ENCODE measurements around the gene TTLL8. TPM values are rescaled to one million over a fixed set of nuclear protein-coding genes. Genes with fewer than 3 reads are reported as not detected.

TTLL8 gene
- total and polyA plus RNA-seq, 5 donors, result not detected

GRCh38 chr22:50048061-50048765 lies 9.9 kb downstream of the TTLL8 start:
- 86% methylated on average over 12 of the region's 12 CpGs for WGBS
- Histone ChIP-seq H3K27ac (ENCODE audit: low read length) (no peak overlapping the region), H3K9me3 (ENCODE audit: control insufficient read depth, low read length) (no peaks in the 10 kb centered on the region), H3K4me1 (ENCODE audit: control insufficient read depth, insufficient read depth, low read length) (no peaks in the 10 kb centered on the region), H3K4me3 (ENCODE audit: low read length) (no peak overlapping the region), H3K27me3 (ENCODE audit: control insufficient read depth, insufficient read depth) (no peaks in the 10 kb centered on the region)
- intact Hi-C loops (cut with DNase I), result no loop called here
- ATAC-seq, result no peak
- DNase-seq, result peak in 1 of 3 donors; percentile 25

DNA sequence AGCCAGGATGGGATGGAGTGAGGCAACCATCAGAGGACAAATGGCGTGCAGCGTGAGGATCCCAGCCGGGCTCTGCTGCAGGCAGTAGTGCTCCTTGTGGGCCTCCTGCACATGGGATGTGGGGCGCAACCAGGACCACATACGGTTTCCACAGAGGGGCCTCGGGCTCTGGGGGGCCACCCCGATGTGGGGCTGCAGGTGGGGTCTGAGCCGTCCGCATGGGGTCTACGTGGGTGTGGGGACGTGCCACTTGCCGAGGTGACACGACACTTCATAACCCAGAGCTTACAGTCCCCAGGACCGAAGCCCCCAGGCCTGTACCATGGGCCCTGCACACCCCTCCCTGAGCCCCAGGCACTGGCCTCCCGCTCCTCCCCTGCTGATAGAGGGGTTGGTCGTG lies 10.8 kb downstream of the TTLL8 start:
- peak in 1 of 3 donors; percentile 38 for DNase-seq
- WGBS, result 90% methylated on average over 16 of the region's 16 CpGs
- H3K4me3 ChIP-seq (ENCODE audit: low read length), result no peak overlapping the region
- H3K9me3 ChIP-seq (ENCODE audit: control insufficient read depth, low read length), result no peaks in the 10 kb centered on the region
- H3K4me1 ChIP-seq (ENCODE audit: control insufficient read depth, insufficient read depth, low read length), result no peaks in the 10 kb centered on the region
- no peak for ATAC-seq
- no peak overlapping the region for H3K27ac ChIP-seq (ENCODE audit: low read length)
- no peaks in the 10 kb centered on the region for H3K27me3 ChIP-seq (ENCODE audit: control insufficient read depth, insufficient read depth)
- intact Hi-C loops (cut with DNase I), result no loop called here

DNA sequence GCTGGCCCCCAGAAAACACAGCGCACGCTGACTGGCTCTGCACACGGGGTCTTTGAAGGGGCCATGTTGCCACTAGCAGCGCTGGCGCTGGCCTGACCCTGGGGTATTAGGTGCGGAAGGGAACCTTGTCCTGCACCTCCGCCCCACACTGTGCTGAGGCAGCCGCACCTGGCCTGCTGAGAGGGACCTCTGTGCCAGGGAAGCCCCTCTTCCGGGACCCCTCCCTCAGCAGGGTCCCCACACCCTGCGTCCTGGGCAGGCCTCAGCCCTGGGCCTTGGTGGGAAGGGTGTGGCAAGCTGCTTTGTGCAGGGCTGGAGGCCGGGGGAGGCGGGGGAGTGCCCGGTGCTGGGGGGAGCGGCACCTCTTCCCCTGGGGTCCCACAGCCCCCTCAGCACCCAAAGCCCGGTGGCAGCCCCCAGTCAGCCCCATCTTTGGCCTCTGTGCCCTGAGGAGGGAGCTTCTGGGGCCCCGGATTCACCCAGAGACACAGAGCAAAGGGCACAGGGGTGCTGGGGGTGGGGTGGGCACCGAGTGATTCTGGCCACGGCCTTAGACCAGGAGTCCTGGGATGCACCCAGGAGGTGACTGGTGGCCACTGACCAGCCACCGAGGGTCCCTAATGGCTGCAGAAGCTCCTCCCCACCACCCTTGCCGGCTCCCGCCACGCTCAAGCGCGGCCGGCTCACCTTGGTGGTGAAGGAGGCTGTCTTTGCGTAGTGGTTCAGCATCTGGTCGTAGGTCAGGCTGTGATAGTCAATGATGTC lies 11.4 kb downstream of the TTLL8 start:
- no peak overlapping the region for H3K4me3 ChIP-seq (ENCODE audit: low read length)
- ATAC-seq (peak; percentile 26 to 37), DNase-seq (peak in 1 of 3 donors; percentile 42)
- intact Hi-C loops (cut with DNase I), result no loop called here
- no peak overlapping the region for H3K27ac ChIP-seq (ENCODE audit: low read length)
- 85% methylated on average over 27 of the region's 27 CpGs for WGBS
- no peaks in the 10 kb centered on the region for H3K9me3 ChIP-seq (ENCODE audit: control insufficient read depth, low read length)
- H3K4me1 ChIP-seq (ENCODE audit: control insufficient read depth, insufficient read depth, low read length), result no peaks in the 10 kb centered on the region
- H3K27me3 ChIP-seq (ENCODE audit: control insufficient read depth, insufficient read depth), result no peaks in the 10 kb centered on the region

DNA sequence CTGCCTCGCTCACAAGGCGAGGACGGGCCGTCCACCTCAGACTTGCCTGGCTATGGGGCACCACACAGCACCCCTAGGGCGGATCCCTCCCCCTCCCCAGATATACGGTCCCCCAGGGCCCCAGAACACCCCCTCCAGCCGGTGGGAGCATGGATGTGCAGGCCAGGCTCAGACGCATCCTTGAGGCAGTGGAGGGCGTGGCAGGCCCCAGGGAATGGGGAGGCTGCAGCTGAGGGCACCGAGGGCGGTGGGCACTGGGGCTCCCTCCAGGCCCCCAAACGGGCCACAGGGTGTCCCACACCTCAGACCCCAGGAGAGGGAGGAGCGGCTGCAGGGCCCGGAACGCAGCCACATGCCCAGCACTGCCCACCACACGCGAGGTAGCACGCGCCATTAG lies 12.1 kb downstream of the TTLL8 start:
- WGBS, result 74% methylated on average over 19 of the region's 19 CpGs
- ATAC-seq, result no peak
- H3K27me3 ChIP-seq (ENCODE audit: control insufficient read depth, insufficient read depth), result no peaks in the 10 kb centered on the region

GRCh38 chr22:50045211-50046018 lies 12.7 kb downstream of the TTLL8 start:
- H3K4me3 ChIP-seq (ENCODE audit: low read length), result no peak overlapping the region
- no peaks in the 10 kb centered on the region for H3K9me3 ChIP-seq (ENCODE audit: control insufficient read depth, low read length)
- intact Hi-C loops (cut with DNase I), result no loop called here
- DNase-seq (peak in 1 of 3 donors; percentile 31), ATAC-seq (no peak)
- H3K27ac ChIP-seq (ENCODE audit: low read length), result no peak overlapping the region
- 76% methylated on average over 35 of the region's 35 CpGs for WGBS
- no peaks in the 10 kb centered on the region for H3K4me1 ChIP-seq (ENCODE audit: control insufficient read depth, insufficient read depth, low read length)
- no peaks in the 10 kb centered on the region for H3K27me3 ChIP-seq (ENCODE audit: control insufficient read depth, insufficient read depth)

More for the DNA sequence above, 12.1 kb downstream of the TTLL8 start:
- Histone ChIP-seq H3K4me1 (ENCODE audit: control insufficient read depth, insufficient read depth, low read length) (no peaks in the 10 kb centered on the region), H3K4me3 (ENCODE audit: low read length) (no peak overlapping the region), H3K9me3 (ENCODE audit: control insufficient read depth, low read length) (no peaks in the 10 kb centered on the region), H3K27ac (ENCODE audit: low read length) (no peak overlapping the region)
- intact Hi-C loops (cut with DNase I), result no loop called here
- peak in 1 of 3 donors; percentile 54 for DNase-seq

DNA sequence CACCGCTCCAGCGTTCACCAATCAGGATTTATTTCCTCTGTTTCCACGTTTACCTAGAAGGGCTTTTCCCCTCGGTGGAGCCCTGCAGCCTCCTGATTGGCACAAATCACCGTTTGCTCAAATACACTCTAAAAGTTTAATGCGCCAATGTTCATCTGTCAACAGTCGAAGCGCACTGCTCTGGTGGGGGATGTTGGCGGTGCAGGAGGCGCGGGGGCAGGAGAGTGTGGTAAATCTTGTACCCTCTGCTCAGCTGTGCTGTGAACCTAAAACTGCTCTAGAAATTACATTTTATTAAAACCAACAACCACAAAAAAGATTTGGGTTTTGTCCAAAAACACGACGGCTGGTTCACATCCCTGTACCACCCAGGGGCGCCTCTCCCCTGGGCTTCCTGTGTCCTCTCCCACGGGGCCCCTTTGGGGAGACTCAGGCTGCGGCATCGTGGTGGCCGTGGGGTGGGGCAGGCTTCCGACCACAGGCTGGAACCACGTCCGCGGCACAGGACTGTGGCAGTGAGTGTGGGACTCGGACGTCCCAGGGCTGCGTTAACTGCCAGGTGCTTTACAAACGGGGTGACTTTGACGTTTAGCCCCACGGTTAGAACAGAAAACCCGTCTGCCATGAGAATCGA lies 13.5 kb downstream of the TTLL8 start:
- Histone ChIP-seq H3K4me1 (ENCODE audit: control insufficient read depth, insufficient read depth, low read length) (no peaks in the 10 kb centered on the region), H3K9me3 (ENCODE audit: control insufficient read depth, low read length) (no peaks in the 10 kb centered on the region), H3K4me3 (ENCODE audit: low read length) (no peak overlapping the region), H3K27me3 (ENCODE audit: control insufficient read depth, insufficient read depth) (no peaks in the 10 kb centered on the region), H3K27ac (ENCODE audit: low read length) (no peak overlapping the region)
- 70% methylated on average over 30 of the region's 30 CpGs for WGBS
- no peak for ATAC-seq
- intact Hi-C loops (cut with DNase I), result no loop called here
- DNase-seq, result peak in 1 of 3 donors; percentile 52

GRCh38 chr22:50041361-50042065 lies 16.6 kb downstream of the TTLL8 start:
- H3K4me3 ChIP-seq (ENCODE audit: low read length), result no peak overlapping the region
- H3K27me3 ChIP-seq (ENCODE audit: control insufficient read depth, insufficient read depth), result no peaks in the 10 kb centered on the region
- H3K4me1 ChIP-seq (ENCODE audit: control insufficient read depth, insufficient read depth, low read length), result no peaks in the 10 kb centered on the region
- intact Hi-C loops (cut with DNase I), result no loop called here
- no peaks in the 10 kb centered on the region for H3K9me3 ChIP-seq (ENCODE audit: control insufficient read depth, low read length)
- ATAC-seq (no peak), DNase-seq (no peak)
- WGBS, result 78% methylated on average over 17 of the region's 17 CpGs
- no peak overlapping the region for H3K27ac ChIP-seq (ENCODE audit: low read length)

- no peaks in the 10 kb centered on the region for H3K27me3 ChIP-seq (ENCODE audit: control insufficient read depth, insufficient read depth)
- H3K4me1 ChIP-seq (ENCODE audit: control insufficient read depth, insufficient read depth, low read length), result no peaks in the 10 kb centered on the region
- ATAC-seq (no peak), DNase-seq (no peak)
- intact Hi-C loops (cut with DNase I), result no loop called here
- H3K4me3 ChIP-seq (ENCODE audit: low read length), result no peak overlapping the region
- no peaks in the 10 kb centered on the region for H3K9me3 ChIP-seq (ENCODE audit: control insufficient read depth, low read length)
- no peak overlapping the region for H3K27ac ChIP-seq (ENCODE audit: low read length)
- 86% methylated on average over 7 of the region's 7 CpGs for WGBS
These were observed 17.4 kb downstream of the TTLL8 start for GRCh38 chr22:50040717-50041116.

DNA sequence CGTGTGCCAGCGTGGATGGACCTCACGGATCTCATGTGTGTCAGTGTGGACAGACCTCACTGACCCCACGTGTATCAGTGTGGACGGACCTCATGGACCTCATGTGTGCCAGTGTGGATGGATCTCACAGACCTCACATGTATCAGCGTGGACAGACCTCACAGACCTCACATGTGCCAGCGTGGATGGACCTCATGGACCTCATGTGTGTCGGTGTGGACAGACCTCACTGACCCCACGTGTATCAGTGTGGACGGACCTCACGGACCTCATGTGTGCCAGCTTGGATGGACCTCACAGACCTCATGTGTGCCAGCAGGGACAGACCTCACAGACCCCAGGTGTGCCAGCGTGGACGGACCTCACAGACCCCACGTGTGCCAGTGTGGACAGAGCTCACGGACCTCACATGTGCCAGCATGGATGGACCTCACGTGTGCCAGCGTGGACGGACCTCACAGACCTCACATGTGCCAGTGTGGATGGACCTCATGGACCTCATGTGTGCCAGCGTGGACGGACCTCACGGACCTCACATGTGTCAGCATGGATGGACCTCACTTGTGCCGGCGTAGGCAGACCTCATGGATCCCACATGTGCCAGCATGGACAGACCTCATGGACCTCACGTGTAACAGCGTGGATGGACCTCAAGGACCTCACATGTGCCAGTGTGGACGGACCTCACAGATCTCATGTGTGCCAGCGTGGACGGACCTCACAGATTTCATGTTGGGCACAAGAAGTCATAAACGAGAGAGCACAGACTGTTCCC lies 18.2 kb downstream of the TTLL8 start:
- Histone ChIP-seq H3K27ac (ENCODE audit: low read length) (no peak overlapping the region), H3K9me3 (ENCODE audit: control insufficient read depth, low read length) (no peaks in the 10 kb centered on the region), H3K4me3 (ENCODE audit: low read length) (no peak overlapping the region), H3K27me3 (ENCODE audit: control insufficient read depth, insufficient read depth) (no peaks in the 10 kb centered on the region), H3K4me1 (ENCODE audit: control insufficient read depth, insufficient read depth, low read length) (no peaks in the 10 kb centered on the region)
- intact Hi-C loops (cut with DNase I), result no loop called here
- no peak for ATAC-seq
- 91% methylated on average over 29 of the region's 29 CpGs for WGBS
- no peak for DNase-seq

Measured in right cardiac atrium (tissue), 5 donors.